Adrenal gland (tissue), 12 donors: ENCODE measurements around the gene ASS1. TPM values are rescaled to one million over a fixed set of nuclear protein-coding genes. Genes with fewer than 3 reads are reported as not detected.

Experiments
- DNase-seq, 7 donors: peaks; one replicate each; pipeline ENCODE4 v3.0.0-alpha.2; 2019 to 2020
- H3K27ac ChIP-seq, 5 donors: fragments of 200-600 bp; sonication (generic) in 4 of 5; 1 replicate in 3 of 5; 2 replicates in 2 of 5; pipeline versions ENCODE4 v1.5.1 to v1.8.0; 2016 to 2020; ENCODE audit warnings: mild to moderate bottlenecking in 1 of 5
- H3K27me3 ChIP-seq: fragments of 200-600 bp; 2 replicates; pipeline ENCODE4 v1.8.0; 2021
- H3K36me3 ChIP-seq, 2 donors: fragments of 200-600 bp; replicated peaks in 1 of 2; 1 replicate in 1 of 2; 2 replicates in 1 of 2; pipeline versions ENCODE4 v1.5.1 to v1.8.0; 2018 to 2022
- H3K4me1 ChIP-seq, 2 donors: fragments of 200-600 bp; replicated peaks in 1 of 2; 1 replicate in 1 of 2; 2 replicates in 1 of 2; pipeline versions ENCODE4 v1.5.1 to v1.8.0; 2018 to 2021
- H3K4me3 ChIP-seq, 4 donors: fragments of 200-600 bp; sonication (generic) in 3 of 4; one replicate each; pipeline ENCODE4 v1.5.1; 2016 to 2018
- H3K9me3 ChIP-seq, 3 donors: fragments of 200-600 bp; sonication (generic) in 1 of 3; replicated peaks in 1 of 3; 1 replicate in 2 of 3; 2 replicates in 1 of 3; pipeline versions ENCODE4 v1.5.1 to v1.8.0; 2016 to 2021
- POLR2A ChIP-seq, 2 donors: fragments of 450-650 bp; IDR thresholded peaks; one replicate each; pipeline ENCODE4 v1.6.1; 2017; ENCODE audit warnings: antibody characterized with exemption in 2 of 2, mild to moderate bottlenecking in 2 of 2, moderate library complexity in 1 of 2
- WGBS, 4 donors: extraction: QIAGEN DNeasy Blood & Tissue Kit in 2 of 4; methylation state at CpG; one replicate each; pipeline versions ENCODE4 v1.1.5 to v1.1.7; 2013 to 2017; 5-methylcytosine and 5-hydroxymethylcytosine counted together
- intact Hi-C, 2 donors: fragments of 100-400 bp; cut with DNase I; formaldehyde crosslinking; loops; one replicate each; pipeline versions ENCODE4 v1.14.1 to v1.15.0; 2022 to 2023
- polyA plus RNA-seq, 3 donors: library from polyadenylated mRNA; stranded (reverse); fragments of 200-250 nt in 2 of 3; fragments of 350-450 nt in 1 of 3; fragmentation: Illumina TruSeq in 1 of 3; extraction: RNeasy Lipid Tissue Mini Kit (QIAGEN cat#74804) in 1 of 3; gene quantifications; one replicate each; pipeline ENCODE4 v1.2.3, GENCODE V29; 2013 to 2014
- total RNA-seq, 9 donors: library from RNA; depleted of rRNA in 4 of 9; stranded (reverse); fragments of >200 nt in 4 of 9; fragments of 120-200 nt in 1 of 9; fragmentation: NEBNext Ultra II Directional in 1 of 9; extraction: Animal tissue kit (Norgen Biotek cat#: 25700) in 1 of 9; gene quantifications; one replicate each; pipeline versions ENCODE4 v1.1.0 to v1.2.4, GENCODE V29; 2013 to 2023
- TF ChIP-seq, protein P1 (sequence below), 6 experiments: fragments of 450-650 bp in 4 of 6; fragments of 200-600 bp in 2 of 6; sonication (generic) in 1 of 6; IDR thresholded peaks; 1 replicate in 5 of 6; 2 replicates in 1 of 6; pipeline versions ENCODE4 v1.5.1 to v1.8.0; 2016 to 2021; ENCODE audit warnings: antibody characterized with exemption in 6 of 6, mild to moderate bottlenecking in 2 of 6, moderate library complexity in 1 of 6
- donor health status: healthy with polysubstance abuse.
- donor health status: Bipolar disorder and iron deficiency.
- donor health status: DM: yes; HTN: yes; CAD: no.
- donor health status: DM: no; HTN: no; CAD: no.
- donor health status: DM: no; HTN: no; CAD: no.
- donor health status: DM: yes; HTN: yes; CAD: no.

ASS1 gene
- total and polyA plus RNA-seq, 12 donors, result 11.3 to 438 (median 232) TPM

DNA sequence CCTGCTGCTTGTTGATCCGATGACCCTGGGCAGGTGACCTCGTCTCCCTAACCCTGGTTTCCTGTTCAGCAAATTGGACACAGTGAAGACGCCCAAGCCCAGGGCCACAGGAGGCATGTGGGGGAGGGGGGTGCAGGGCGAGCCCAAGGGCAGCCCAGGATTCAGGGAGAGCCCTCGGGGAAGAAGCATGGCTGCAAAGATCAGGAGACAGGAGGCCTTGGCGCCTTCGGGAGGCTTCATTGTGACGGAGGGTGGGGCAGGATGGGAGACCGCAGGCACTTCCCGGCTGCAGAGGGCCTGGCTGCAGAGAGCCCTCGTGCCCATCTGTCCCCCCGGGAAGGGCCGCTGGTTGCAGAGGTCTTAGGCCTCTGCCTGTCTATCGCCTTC lies 6.2 kb downstream of the ASS1 start:
- Histone ChIP-seq H3K36me3 (no peaks in the 10 kb centered on the region), H3K4me1 (peaks cover 54 to 60% of the 10 kb centered on the region in 2 donors), H3K27ac (peak overlapping the region in 4 of 5 donors; percentile 23 to 88 (median 82)), H3K27me3 (no peaks in the 10 kb centered on the region), H3K4me3 (peak overlapping the region in 1 of 4 donors; percentile 1), H3K9me3 (no peaks in the 10 kb centered on the region)
- peak in 4 of 7 donors; percentile 24 to 50 (median 34) for DNase-seq
- intact Hi-C loops, result no loop called here
- TF ChIP-seq, protein P1, sequence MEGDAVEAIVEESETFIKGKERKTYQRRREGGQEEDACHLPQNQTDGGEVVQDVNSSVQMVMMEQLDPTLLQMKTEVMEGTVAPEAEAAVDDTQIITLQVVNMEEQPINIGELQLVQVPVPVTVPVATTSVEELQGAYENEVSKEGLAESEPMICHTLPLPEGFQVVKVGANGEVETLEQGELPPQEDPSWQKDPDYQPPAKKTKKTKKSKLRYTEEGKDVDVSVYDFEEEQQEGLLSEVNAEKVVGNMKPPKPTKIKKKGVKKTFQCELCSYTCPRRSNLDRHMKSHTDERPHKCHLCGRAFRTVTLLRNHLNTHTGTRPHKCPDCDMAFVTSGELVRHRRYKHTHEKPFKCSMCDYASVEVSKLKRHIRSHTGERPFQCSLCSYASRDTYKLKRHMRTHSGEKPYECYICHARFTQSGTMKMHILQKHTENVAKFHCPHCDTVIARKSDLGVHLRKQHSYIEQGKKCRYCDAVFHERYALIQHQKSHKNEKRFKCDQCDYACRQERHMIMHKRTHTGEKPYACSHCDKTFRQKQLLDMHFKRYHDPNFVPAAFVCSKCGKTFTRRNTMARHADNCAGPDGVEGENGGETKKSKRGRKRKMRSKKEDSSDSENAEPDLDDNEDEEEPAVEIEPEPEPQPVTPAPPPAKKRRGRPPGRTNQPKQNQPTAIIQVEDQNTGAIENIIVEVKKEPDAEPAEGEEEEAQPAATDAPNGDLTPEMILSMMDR (IDR thresholded peaks at IDR 0.05), result no peak
- no peak for TF ChIP-seq POLR2A (IDR thresholded peaks at IDR 0.05)
- WGBS, 4 donors, result 28 to 48% (median 34%) methylated on average over 3 to 14 of the region's 14 CpGs

DNA sequence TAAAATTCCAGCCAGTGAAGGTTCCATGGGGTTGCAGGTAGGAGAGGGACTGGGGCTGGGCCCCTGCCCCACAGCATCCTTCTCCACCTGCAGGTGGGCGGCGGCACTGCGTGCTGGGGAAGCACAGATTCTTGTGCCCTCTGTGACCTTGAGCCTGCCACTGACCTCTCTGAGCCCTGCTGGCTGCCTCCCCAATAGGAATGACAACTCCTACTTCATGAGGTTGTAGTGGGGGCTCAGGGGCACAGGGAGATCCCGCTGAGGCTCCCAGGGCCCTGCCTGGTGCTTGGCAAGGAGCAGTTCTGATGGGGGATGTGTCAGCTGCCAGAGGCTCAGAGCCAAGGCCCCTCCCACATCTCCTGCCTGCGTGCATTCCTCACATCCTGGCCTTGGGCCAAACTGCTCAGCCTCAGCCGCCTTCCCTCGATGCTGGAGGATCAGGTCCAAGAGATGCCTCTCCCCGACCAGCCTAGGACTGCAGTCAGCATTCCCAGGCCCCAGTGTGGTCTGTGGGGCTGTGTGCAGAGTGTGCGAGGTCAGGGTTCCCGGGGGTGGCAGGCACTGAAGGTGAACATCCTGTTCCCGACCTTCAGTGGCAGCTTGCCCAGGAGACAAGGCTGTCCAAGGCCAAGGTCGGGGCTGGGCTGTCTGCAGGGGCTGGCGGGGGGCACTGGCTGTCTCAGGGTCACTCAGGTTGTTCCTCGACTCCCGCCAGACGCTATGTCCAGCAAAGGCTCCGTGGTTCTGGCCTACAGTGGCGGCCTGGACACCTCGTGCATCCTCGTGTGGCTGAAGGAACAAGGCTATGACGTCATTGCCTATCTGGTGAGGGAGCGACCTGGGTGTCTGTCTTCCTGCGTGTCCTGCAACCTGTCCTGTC lies 7.0 kb downstream of the ASS1 start:
- Histone ChIP-seq H3K36me3 (no peaks in the 10 kb centered on the region), H3K27ac (peak overlapping the region; percentile 23 to 88 (median 78)), H3K27me3 (no peaks in the 10 kb centered on the region), H3K9me3 (no peaks in the 10 kb centered on the region), H3K4me3 (peak overlapping the region in 1 of 4 donors; percentile 1), H3K4me1 (peaks cover 47 to 52% of the 10 kb centered on the region in 2 donors)
- intact Hi-C loops, result no loop called here
- 2 to 30% (median 17%) methylated on average over 8 to 23 of the region's 23 CpGs for WGBS, 4 donors
- DNase-seq, result peak; percentile 93 to 97 (median 97)
- TF ChIP-seq, protein P1 (IDR thresholded peaks at IDR 0.05), result peak; percentile 41 to 61 (median 54)
- peak in 1 of 2 donors; percentile 22 for TF ChIP-seq POLR2A (IDR thresholded peaks at IDR 0.05)

DNA sequence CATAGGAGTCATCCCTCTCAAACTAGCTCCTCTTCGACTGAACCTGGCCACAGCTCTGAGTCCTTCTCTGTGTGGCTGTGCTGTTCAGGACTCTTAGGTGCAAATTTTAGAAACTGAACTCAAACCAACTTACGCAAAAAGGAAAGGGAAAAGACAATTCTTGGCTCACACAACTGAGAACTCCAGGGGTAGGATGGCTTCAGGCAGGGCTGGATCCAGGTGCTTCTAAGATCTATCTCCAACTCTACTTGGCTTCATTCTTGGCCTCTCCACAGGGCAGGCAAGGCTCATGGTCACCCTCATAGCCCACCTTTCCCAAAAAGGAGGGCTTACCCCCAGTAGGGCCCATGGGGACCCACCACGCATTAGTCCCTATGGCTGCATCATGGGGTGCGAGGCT lies 8.1 kb downstream of the ASS1 start:
- Histone ChIP-seq H3K4me1 (peaks cover 36 to 42% of the 10 kb centered on the region in 2 donors), H3K27ac (peak overlapping the region in 3 of 5 donors; percentile 78 to 88 (median 85))
- TF ChIP-seq POLR2A (IDR thresholded peaks at IDR 0.05), result no peak
- TF ChIP-seq, protein P1 (IDR thresholded peaks at IDR 0.05), result no peak

DNA sequence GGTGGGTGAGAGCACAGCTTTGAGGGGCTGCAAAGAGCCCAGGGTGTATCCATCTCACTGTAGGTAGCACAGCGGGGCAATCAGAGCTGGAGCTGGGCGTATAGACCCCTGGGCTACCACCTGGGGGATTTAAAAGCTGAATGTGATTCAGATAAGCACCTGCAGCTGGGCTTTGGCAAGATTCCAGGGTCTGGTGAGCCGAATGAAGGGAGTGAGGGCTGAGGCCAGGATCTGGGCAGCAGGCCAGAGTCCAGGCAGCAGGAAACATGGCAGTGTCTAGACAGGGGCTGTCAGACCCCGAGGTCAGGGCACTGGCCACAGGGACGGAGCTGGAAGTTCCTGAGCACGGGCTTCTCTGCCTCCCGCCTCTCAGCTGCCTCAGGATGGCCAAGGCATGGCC lies 8.7 kb downstream of the ASS1 start:
- Histone ChIP-seq H3K27me3 (no peaks in the 10 kb centered on the region), H3K36me3 (no peaks in the 10 kb centered on the region), H3K4me3 (no peak overlapping the region), H3K4me1 (peaks cover 35 to 38% of the 10 kb centered on the region in 2 donors), H3K9me3 (no peaks in the 10 kb centered on the region), H3K27ac (peak overlapping the region in 2 of 5 donors; percentile 85 to 88)
- 17 to 34% (median 30%) methylated on average over 5 to 7 of the region's 7 CpGs for WGBS, 4 donors
- intact Hi-C loops, result no loop called here
- peak; percentile 78 to 93 (median 89) for DNase-seq
- no peak for TF ChIP-seq POLR2A (IDR thresholded peaks at IDR 0.05)
- TF ChIP-seq, protein P1 (IDR thresholded peaks at IDR 0.05), result no peak

More for the DNA sequence above, 8.1 kb downstream of the ASS1 start:
- WGBS, 4 donors, result 90 to 98% (median 94%) methylated on average over 3 to 4 of the region's 4 CpGs
- Histone ChIP-seq H3K9me3 (no peaks in the 10 kb centered on the region), H3K4me3 (no peak overlapping the region), H3K36me3 (no peaks in the 10 kb centered on the region), H3K27me3 (no peaks in the 10 kb centered on the region)
- intact Hi-C loops, result no loop called here
- no peak for DNase-seq
